B cell (primary cell): ENCODE data around the gene ITGA6. TPM values are rescaled to one million over a fixed set of nuclear protein-coding genes. Genes with fewer than 3 reads are reported as not detected.

Experiments used
- ATAC-seq: fragments of 200-7000 bp; cut with Tn5 transposase; one replicate; pipeline ENCODE4 v1.10.0; 2021; ENCODE audit warnings: low read depth, mild to moderate bottlenecking, moderate number of reproducible peaks, moderate library complexity
- CTCF ChIA-PET: fragments of 350-600 bp; sonication (Branson Sonifier 250); formaldehyde crosslinking; loops from one replicate; lab custom pipeline; 2021; ENCODE audit warnings: antibody characterized with exemption, inconsistent platforms; lab: Charles Lee
- POLR2A ChIA-PET: fragments of 350-600 bp; sonication (Branson Sonifier 250); formaldehyde crosslinking; loops from one replicate; lab custom pipeline; 2021; ENCODE audit warnings: antibody characterized with exemption; lab: Charles Lee
- DNase-seq: peaks from one replicate; pipeline ENCODE4 v3.0.0; 2013
- H2AFZ ChIP-seq: 2 replicates; pipeline ENCODE4 v1.6.1; 2012; ENCODE audit warnings: mild to moderate bottlenecking, low read depth, low read length; ENCODE audit not compliant: insufficient read depth, poor library complexity, severe bottlenecking
- H3K27ac ChIP-seq, 2 donors: 1 replicate in 1 of 2; 2 replicates in 1 of 2; pipeline ENCODE4 v1.5.1; 2012 to 2013; ENCODE audit warnings: low read length in 2 of 2, mild to moderate bottlenecking in 2 of 2, moderate library complexity in 1 of 2
- H3K27me3 ChIP-seq, 4 experiments: fragments of 200-600 bp in 1 of 4; sonication (generic) in 1 of 4; replicated peaks in 1 of 4; 1 replicate in 2 of 4; 2 replicates in 2 of 4; pipeline versions ENCODE4 v1.6.1 to v1.7.0; 2013 to 2016; ENCODE audit warnings: low read length in 3 of 4, mild to moderate bottlenecking in 2 of 4, mixed read lengths in 1 of 4, moderate library complexity in 1 of 4; ENCODE audit not compliant: insufficient read depth in 4 of 4, control insufficient read depth in 3 of 4; ENCODE audit errors: control extremely low read depth in 1 of 4
- H3K36me3 ChIP-seq, 2 experiments: replicated peaks in 1 of 2; 1 replicate in 1 of 2; 2 replicates in 1 of 2; pipeline versions ENCODE4 v1.6.1 to v1.7.1; 2013; ENCODE audit warnings: low read length in 1 of 2; ENCODE audit not compliant: insufficient read depth in 2 of 2, control insufficient read depth in 1 of 2; ENCODE audit errors: control extremely low read depth in 1 of 2, extremely low read depth in 1 of 2
- H3K4me1 ChIP-seq, 2 donors: fragments of 200-600 bp in 1 of 2; sonication (generic) in 1 of 2; 1 replicate in 1 of 2; 2 replicates in 1 of 2; pipeline versions ENCODE4 v1.5.1 to v1.6.1; 2013 to 2017; ENCODE audit warnings: low read length in 2 of 2; ENCODE audit not compliant: control insufficient read depth in 2 of 2, insufficient read depth in 2 of 2
- H3K4me2 ChIP-seq: replicated peaks from 2 replicates; pipeline ENCODE3; 2012; ENCODE audit warnings: mild to moderate bottlenecking, low read depth, low read length; ENCODE audit not compliant: poor library complexity, severe bottlenecking
- H3K4me3 ChIP-seq, 5 experiments: fragments of 200-600 bp in 1 of 5; sonication (generic) in 1 of 5; 1 replicate in 3 of 5; 2 replicates in 2 of 5; pipeline versions ENCODE4 v1.5.1 to v1.7.0; 2011 to 2016; ENCODE audit warnings: low read length in 4 of 5, mild to moderate bottlenecking in 4 of 5, low read depth in 2 of 5, control low read depth in 1 of 5, moderate library complexity in 1 of 5; ENCODE audit not compliant: insufficient read depth in 1 of 5; ENCODE audit errors: control extremely low read depth in 1 of 5, extremely low read depth in 1 of 5
- H3K79me2 ChIP-seq: fragments of 200-600 bp; sonication (generic); one replicate; pipeline ENCODE4 v1.6.0; 2016; ENCODE audit warnings: low read length; ENCODE audit not compliant: control insufficient read depth, insufficient read depth
- H3K9ac ChIP-seq: fragments of 200-600 bp; sonication (generic); 2 replicates; pipeline ENCODE4 v1.6.1; 2017; ENCODE audit warnings: mild to moderate bottlenecking, low read length, moderate library complexity
- H3K9me3 ChIP-seq, 3 donors: one replicate each; pipeline versions ENCODE4 v1.6.1 to v1.7.1; 2013; ENCODE audit warnings: low read length in 2 of 3; ENCODE audit not compliant: control insufficient read depth in 2 of 3, insufficient read depth in 1 of 3; ENCODE audit errors: control extremely low read depth in 1 of 3
- H4K20me1 ChIP-seq: 2 replicates; pipeline ENCODE4 v1.6.0; 2012; ENCODE audit warnings: mild to moderate bottlenecking, low read length; ENCODE audit not compliant: insufficient read depth, control insufficient read depth, poor library complexity, severe bottlenecking
- H3K27ac Mint-ChIP-seq: one replicate; pipeline ENCODE4 v1.8.0; 2021; ENCODE audit warnings: mixed read lengths
- H3K27me3 Mint-ChIP-seq: one replicate; pipeline ENCODE4 v1.8.0; 2021; ENCODE audit warnings: mixed read lengths
- H3K4me1 Mint-ChIP-seq: one replicate; pipeline ENCODE4 v1.8.0; 2021; ENCODE audit warnings: mixed read lengths
- H3K4me3 Mint-ChIP-seq: one replicate; pipeline ENCODE4 v1.8.0; 2021; ENCODE audit warnings: mixed read lengths
- H3K9me3 Mint-ChIP-seq: one replicate; pipeline ENCODE4 v1.8.0; 2022; ENCODE audit warnings: mixed read lengths; ENCODE audit not compliant: insufficient read depth
- CTCF ChIP-seq: fragments of 200-600 bp; IDR thresholded peaks from one replicate; pipeline ENCODE4 v1.8.0; 2022; ENCODE audit warnings: antibody characterized with exemption, mild to moderate bottlenecking
- EZH2 ChIP-seq: IDR thresholded peaks from 2 replicates; pipeline ENCODE4 v1.6.1; 2012; ENCODE audit warnings: borderline replicate concordance, low read depth, mild to moderate bottlenecking, moderate library complexity, low read length; ENCODE audit not compliant: insufficient read depth, poor library complexity, severe bottlenecking
- WGBS: methylation state at CpG from one replicate; pipeline ENCODE4 v1.1.5; 2013; ENCODE audit warnings: missing lambda C conversion rate; ENCODE audit not compliant: insufficient coverage; 5-methylcytosine and 5-hydroxymethylcytosine counted together
- intact Hi-C: fragments of 100-400 bp; cut with micrococcal nuclease; formaldehyde crosslinking; loops from one replicate; pipeline ENCODE4 v1.10.0; 2022
- polyA plus RNA-seq: library from polyadenylated mRNA; depleted of rRNA; stranded (reverse); fragments of >200 nt; gene quantifications from 2 replicates; pipeline ENCODE4 v1.2.3, GENCODE V29; 2012
- total RNA-seq, 2 donors: library from RNA; stranded (reverse); fragments of 120-200 nt in 1 of 2; gene quantifications; 1 replicate in 1 of 2; 2 replicates in 1 of 2; pipeline versions ENCODE4 v1.2.3 to v1.2.4, GENCODE V29; 2013 to 2022

ITGA6 gene
- total and polyA plus RNA-seq, 2 donors (not counting 1 experiment from before 2014, with no cell fraction given): 0.17 to 0.98 TPM

- H3K9me3 Mint-ChIP-seq: no peaks in the 10 kb centered on the region
- intact Hi-C loops: no loop called here
- Histone ChIP-seq H3K9ac (no peak overlapping the region), H3K79me2 (no peaks in the 10 kb centered on the region), H2AFZ (no peak overlapping the region), H3K4me1 (no peaks in the 10 kb centered on the region), H3K9me3 (no peaks in the 10 kb centered on the region), H3K4me3 (no peak overlapping the region), H4K20me1 (no peaks in the 10 kb centered on the region), H3K4me2 (no peak overlapping the region), H3K27ac (no peak overlapping the region), H3K36me3 (no peaks in the 10 kb centered on the region), H3K27me3 (peaks cover 0 to 3% (median 0%) of the 10 kb centered on the region in 4 experiments)
- H3K27me3 Mint-ChIP-seq: peaks cover 4% of the 10 kb centered on the region
- no peak overlapping the region for H3K27ac Mint-ChIP-seq
- H3K4me1 Mint-ChIP-seq: no peaks in the 10 kb centered on the region
- H3K4me3 Mint-ChIP-seq: no peak overlapping the region
- no CpG with 5 or more reads among the region's 1 CpG for WGBS
- POLR2A ChIA-PET: no interaction called here
- ATAC-seq: no peak
- no peak for DNase-seq
- TF ChIP-seq CTCF: no peak
- no peak for TF ChIP-seq EZH2
- CTCF ChIA-PET: no interaction called here
Observed at GRCh38 chr2:172402198-172402597, 25.2 kb upstream of the ITGA6 start.

GRCh38 chr2:172403402-172403801 is 24.0 kb upstream of the ITGA6 start:
- CTCF ChIA-PET: no interaction called here
- TF ChIP-seq CTCF: no peak
- TF ChIP-seq EZH2: no peak
- 92% methylated on average over 4 of the region's 4 CpGs for WGBS

More at GRCh38 chr2:172403402-172403801, 24.0 kb upstream of the ITGA6 start:
- H3K27me3 ChIP-seq: peaks cover 0 to 3% (median 0%) of the 10 kb centered on the region in 4 experiments
- no peak overlapping the region for H3K4me2 ChIP-seq
- no peak overlapping the region for H3K4me3 Mint-ChIP-seq
- H3K4me1 ChIP-seq: no peaks in the 10 kb centered on the region
- H2AFZ ChIP-seq: no peak overlapping the region
- no peaks in the 10 kb centered on the region for H3K27me3 Mint-ChIP-seq
- H4K20me1 ChIP-seq: no peaks in the 10 kb centered on the region
- no peak overlapping the region for H3K9ac ChIP-seq
- POLR2A ChIA-PET: no interaction called here
- intact Hi-C loops: no loop called here
- DNase-seq (no peak), ATAC-seq (no peak)
- H3K4me3 ChIP-seq: no peak overlapping the region
- H3K9me3 ChIP-seq: no peaks in the 10 kb centered on the region
- H3K27ac ChIP-seq: no peak overlapping the region
- no peaks in the 10 kb centered on the region for H3K9me3 Mint-ChIP-seq
- H3K36me3 ChIP-seq: no peaks in the 10 kb centered on the region
- no peak overlapping the region for H3K27ac Mint-ChIP-seq
- H3K79me2 ChIP-seq: no peaks in the 10 kb centered on the region
- H3K4me1 Mint-ChIP-seq: no peaks in the 10 kb centered on the region
